GM19397 (cell line): ENCODE results near the gene MKRN2.
"Not testable (repeated sequence)": the region's sequence is repeated elsewhere in the genome, so short reads cannot be mapped to it uniquely, and the experiment has no call there.

Source experiments
- ATAC-seq: cut with Tn5 transposase; IDR thresholded peaks from one replicate; pipeline ENCODE4 v1.9.1; 2021; ENCODE audit warnings: mild to moderate bottlenecking, moderate library complexity; ENCODE audit not compliant: unreplicated experiment

Gene MKRN2

GRCh38 chr3:12627370-12627769 lies 70.5 kb downstream of the MKRN2 start:
- no peak for ATAC-seq

GRCh38 chr3:12628813-12629212 lies 71.9 kb downstream of the MKRN2 start:
- ATAC-seq = no peak

DNA sequence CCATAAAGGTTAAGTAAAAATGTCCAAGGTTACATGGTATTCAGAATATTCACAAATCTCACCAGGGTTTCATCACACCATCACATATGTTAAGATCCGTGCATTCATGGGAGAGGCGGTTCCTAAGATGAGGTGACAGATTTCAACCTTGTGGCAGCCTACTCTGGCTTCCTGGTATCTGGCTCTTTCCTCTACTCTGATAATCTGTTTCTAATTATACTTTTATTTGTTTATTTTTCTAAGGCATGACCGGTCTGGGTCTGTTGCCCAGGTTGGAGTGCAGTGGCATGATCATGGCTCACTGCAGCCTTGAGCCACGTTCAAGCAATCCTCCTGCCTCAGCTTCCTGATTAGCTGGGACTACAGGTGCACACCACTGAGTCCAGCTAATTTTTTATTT lies 72.7 kb downstream of the MKRN2 start:
- no peak for ATAC-seq

DNA sequence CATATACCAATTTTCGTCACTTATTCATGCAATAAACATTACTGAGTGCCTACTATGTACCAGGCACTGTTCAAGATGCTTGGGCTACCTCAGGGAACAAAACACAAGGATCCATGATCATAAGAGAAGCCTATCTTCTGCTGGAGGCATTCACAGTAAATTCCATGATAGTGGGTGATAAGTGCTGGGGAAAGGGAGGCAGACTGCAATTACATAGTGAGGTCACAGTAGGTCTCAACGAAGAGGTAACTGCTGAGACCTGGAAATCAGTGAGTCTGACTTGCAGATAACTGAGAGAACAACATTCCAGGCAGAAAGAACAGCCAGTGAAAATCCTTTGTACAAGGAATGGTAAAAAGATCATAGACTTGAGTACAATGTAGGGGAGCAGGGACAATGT lies 73.4 kb downstream of the MKRN2 start:
- ATAC-seq = no peak

DNA sequence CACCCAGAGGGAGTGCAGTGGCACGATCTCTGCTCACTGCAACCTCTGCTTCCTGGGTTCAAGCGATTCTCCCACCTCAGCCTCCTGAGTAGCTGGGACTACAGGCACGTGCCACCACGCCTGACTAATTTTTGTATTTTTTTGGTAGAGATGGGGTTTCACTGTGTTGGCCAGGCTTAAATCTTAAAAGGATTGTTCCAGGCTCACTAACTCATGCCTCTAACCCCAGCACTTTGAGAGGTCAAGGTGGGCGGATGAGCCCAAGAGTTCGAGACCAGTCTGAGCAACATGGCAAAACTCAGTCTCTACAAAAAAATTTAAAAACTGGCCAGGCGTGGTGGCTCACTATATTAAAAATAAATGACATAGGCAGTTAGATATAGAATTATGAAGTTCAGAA lies 74.0 kb downstream of the MKRN2 start:
- ATAC-seq = not testable (repeated sequence)

DNA sequence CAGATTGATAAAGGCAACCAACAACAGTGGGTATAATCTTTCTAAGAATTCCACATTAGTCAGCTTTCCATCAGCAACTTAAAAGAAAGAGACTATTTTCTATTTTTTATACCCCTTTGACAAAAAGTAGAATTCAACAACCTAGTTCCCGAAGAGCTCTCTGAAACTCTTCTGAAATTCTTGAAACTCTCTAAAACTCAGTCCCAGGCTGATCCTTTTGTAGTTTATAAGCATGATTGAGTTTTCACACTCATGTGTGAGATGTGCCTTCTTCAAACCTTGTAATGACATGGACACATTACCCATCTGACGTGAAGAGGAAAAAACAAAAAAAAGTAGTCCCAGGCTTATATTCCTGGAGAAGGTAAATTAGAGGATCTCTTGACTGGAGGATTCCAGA lies 75.6 kb downstream of the MKRN2 start:
- no peak for ATAC-seq

GRCh38 chr3:12633108-12633507 lies 76.2 kb downstream of the MKRN2 start:
- no peak for ATAC-seq
